Progenitor cell of endocrine pancreas (in vitro differentiated cells): Measurements from ENCODE around the gene LHX4. TPM values are rescaled to one million over a fixed set of nuclear protein-coding genes. Genes with fewer than 3 reads are reported as not detected.

Source experiments
- DNase-seq: peaks from one replicate; pipeline ENCODE4 v3.0.0; 2021; ENCODE audit warnings: low spot score; ENCODE audit not compliant: unreplicated experiment
- H3K27ac Mint-ChIP-seq: 2 replicates; pipeline ENCODE4 v1.8.0; 2021; ENCODE audit warnings: mild to moderate bottlenecking, moderate library complexity, mixed read lengths
- H3K27me3 Mint-ChIP-seq: 2 replicates; pipeline ENCODE4 v1.8.0; 2021; ENCODE audit warnings: mixed read lengths
- H3K36me3 Mint-ChIP-seq: 2 replicates; pipeline ENCODE4 v1.8.0; 2022; ENCODE audit warnings: mixed read lengths; ENCODE audit not compliant: insufficient read depth
- H3K4me1 Mint-ChIP-seq: 2 replicates; pipeline ENCODE4 v1.8.0; 2021; ENCODE audit warnings: low read depth, mixed read lengths
- H3K4me3 Mint-ChIP-seq: 2 replicates; pipeline ENCODE4 v1.8.0; 2021; ENCODE audit warnings: low read depth, mild to moderate bottlenecking, moderate library complexity, mixed read lengths
- H3K9me3 Mint-ChIP-seq: 2 replicates; pipeline ENCODE4 v1.8.0; 2021; ENCODE audit warnings: low read depth, mixed read lengths
- total RNA-seq: library from RNA; stranded (reverse); gene quantifications from 2 replicates; pipeline ENCODE4 v1.2.1, GENCODE V29; 2021
- TF ChIP-seq, protein P1 (sequence below): fragments of 200-600 bp; sonication (generic); IDR thresholded peaks from one replicate; pipeline ENCODE4 v1.5.0; 2021; ENCODE audit warnings: antibody characterized with exemption, mild to moderate bottlenecking; ENCODE audit not compliant: unreplicated experiment

The LHX4 gene
- total RNA-seq, 1 donor from 2014 or later: 0.55 TPM

DNA sequence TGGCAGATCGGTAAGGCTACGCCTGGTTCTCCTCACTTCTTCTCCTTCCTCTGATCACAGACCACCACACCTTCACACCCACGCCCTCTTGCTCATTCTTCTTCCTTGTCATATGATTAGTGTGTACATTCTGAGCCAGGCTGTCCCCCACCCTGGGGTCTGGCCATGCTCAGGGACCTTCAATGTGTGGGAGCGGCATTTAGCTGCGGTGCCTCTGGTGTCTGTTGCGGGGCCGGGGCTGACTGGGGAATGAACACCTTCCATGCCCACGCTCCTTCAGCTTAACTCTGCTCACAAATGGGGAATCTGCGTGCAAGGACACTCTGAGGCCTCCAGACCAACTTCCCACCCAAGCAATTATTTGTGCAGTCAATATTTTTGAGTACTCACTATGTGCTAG, 46.0 kb upstream of the LHX4 start:
- H3K4me3 Mint-ChIP-seq: no peak overlapping the region
- TF ChIP-seq, protein P1, sequence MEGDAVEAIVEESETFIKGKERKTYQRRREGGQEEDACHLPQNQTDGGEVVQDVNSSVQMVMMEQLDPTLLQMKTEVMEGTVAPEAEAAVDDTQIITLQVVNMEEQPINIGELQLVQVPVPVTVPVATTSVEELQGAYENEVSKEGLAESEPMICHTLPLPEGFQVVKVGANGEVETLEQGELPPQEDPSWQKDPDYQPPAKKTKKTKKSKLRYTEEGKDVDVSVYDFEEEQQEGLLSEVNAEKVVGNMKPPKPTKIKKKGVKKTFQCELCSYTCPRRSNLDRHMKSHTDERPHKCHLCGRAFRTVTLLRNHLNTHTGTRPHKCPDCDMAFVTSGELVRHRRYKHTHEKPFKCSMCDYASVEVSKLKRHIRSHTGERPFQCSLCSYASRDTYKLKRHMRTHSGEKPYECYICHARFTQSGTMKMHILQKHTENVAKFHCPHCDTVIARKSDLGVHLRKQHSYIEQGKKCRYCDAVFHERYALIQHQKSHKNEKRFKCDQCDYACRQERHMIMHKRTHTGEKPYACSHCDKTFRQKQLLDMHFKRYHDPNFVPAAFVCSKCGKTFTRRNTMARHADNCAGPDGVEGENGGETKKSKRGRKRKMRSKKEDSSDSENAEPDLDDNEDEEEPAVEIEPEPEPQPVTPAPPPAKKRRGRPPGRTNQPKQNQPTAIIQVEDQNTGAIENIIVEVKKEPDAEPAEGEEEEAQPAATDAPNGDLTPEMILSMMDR: no peak
- H3K27ac Mint-ChIP-seq: peak overlapping the region; percentile 23

DNA sequence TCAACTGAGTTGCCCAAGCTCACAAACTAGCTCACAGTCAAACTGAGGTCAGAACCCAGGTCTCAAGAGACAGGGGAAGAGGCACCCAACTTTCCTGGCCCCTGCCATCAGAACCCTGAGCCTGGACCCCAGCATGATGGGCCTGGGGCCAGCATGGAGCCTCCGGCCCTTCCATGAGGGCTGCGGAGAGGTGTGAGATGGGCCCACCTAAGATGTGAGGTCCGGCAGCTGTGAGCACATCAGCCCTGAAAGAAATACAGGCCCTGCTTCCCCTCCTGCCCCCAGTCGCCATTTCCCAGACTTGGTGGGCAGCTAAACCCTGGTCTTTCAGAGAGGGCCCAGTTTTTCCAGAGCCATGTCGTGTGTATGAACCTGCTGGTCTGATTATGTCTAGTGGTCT, 44.8 kb upstream of the LHX4 start:
- peaks cover 19% of the 10 kb centered on the region for H3K36me3 Mint-ChIP-seq
- H3K27ac Mint-ChIP-seq: peak overlapping the region; percentile 71
- no peak for DNase-seq
- TF ChIP-seq, protein P1: no peak
- H3K27me3 Mint-ChIP-seq: no peaks in the 10 kb centered on the region
- no peaks in the 10 kb centered on the region for H3K4me1 Mint-ChIP-seq
- no peaks in the 10 kb centered on the region for H3K9me3 Mint-ChIP-seq
- no peak overlapping the region for H3K4me3 Mint-ChIP-seq

More for the DNA sequence above, 46.0 kb upstream of the LHX4 start:
- H3K4me1 Mint-ChIP-seq: no peaks in the 10 kb centered on the region
- DNase-seq: no peak
- no peaks in the 10 kb centered on the region for H3K27me3 Mint-ChIP-seq
- H3K9me3 Mint-ChIP-seq: no peaks in the 10 kb centered on the region
- H3K36me3 Mint-ChIP-seq: peaks cover 21% of the 10 kb centered on the region

DNA sequence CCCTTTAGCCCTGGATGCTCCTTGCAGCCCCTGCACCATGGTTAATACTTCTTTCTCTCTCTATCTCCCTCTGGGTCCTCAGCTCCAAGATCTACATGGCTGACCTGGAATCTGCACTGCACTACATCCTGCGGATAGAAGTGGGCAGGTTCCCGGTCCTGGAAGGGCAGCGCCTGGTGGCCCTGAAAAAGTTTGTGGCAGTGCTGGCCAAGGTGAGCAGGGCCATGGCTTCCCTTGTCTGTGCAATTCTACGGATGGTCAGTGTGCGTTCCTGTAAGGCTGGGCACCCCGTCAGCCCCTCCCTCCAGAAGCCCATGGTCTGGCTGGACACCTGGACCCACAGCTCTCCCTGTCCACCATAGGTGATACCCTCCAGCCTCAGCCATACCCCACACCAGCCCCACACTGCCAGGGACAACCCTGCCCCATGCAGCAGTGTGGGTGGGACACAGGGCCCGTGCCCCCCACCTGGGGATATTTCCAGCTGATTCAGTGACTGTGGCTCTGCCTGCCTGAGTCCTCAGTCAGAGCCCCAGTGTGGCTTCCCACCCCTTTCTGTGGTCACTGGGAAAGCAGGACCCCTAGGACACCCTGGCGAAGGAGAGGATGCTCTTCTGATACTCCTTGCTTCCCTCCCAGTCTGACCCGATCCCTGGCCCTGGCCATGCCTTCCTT, 44.0 kb upstream of the LHX4 start:
- H3K27me3 Mint-ChIP-seq: no peaks in the 10 kb centered on the region
- TF ChIP-seq, protein P1: no peak

DNA sequence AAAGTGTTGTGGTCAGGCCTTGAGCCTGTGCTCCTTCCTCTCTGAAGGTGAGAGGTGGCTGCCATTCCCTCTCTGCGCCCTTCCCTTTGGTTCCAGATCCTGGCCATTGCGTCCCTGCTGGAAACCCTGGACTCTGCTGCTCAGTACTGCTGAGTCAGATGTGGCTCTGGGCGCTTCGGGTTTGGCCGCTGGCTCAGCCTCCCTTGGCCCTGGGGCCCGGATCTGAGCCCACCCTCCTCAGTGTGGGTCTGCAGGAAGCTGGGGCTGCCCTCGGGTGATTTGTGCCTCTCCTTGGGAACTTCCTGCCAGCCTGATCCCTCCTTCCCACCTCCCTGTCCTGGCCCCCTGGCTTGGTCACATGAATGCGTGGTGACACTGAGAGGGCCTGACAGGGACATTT, 43.2 kb upstream of the LHX4 start:
- H3K36me3 Mint-ChIP-seq: peaks cover 25% of the 10 kb centered on the region
- no peak overlapping the region for H3K4me3 Mint-ChIP-seq
- no peak overlapping the region for H3K27ac Mint-ChIP-seq
- no peak for DNase-seq
- no peaks in the 10 kb centered on the region for H3K4me1 Mint-ChIP-seq
- H3K9me3 Mint-ChIP-seq: no peaks in the 10 kb centered on the region
- no peaks in the 10 kb centered on the region for H3K27me3 Mint-ChIP-seq
- TF ChIP-seq, protein P1: no peak

More for the DNA sequence above, 44.0 kb upstream of the LHX4 start:
- H3K9me3 Mint-ChIP-seq: no peaks in the 10 kb centered on the region
- H3K27ac Mint-ChIP-seq: no peak overlapping the region
- no peak for DNase-seq
- H3K4me3 Mint-ChIP-seq: no peak overlapping the region
- peaks cover 20% of the 10 kb centered on the region for H3K36me3 Mint-ChIP-seq
- H3K4me1 Mint-ChIP-seq: no peaks in the 10 kb centered on the region

DNA sequence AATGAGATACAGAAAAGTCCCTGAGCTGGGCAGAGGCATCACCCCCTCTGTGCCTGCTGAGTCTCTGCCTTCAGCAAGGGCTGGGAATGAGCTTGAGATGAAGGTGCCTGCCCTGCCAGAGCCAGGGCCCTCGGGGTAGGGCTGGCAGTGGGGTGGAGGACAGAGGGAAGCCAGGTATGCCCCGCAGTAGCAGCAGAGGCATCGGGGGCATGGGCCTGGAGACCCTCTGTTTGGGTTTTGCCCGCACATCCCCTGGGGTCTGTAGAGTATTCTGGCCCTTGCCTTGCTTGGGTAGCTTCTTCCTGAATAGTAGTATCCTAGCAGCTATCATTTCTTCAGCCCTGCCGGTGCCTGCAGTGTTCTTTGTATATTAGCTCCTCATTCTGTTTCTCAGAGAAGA, 42.4 kb upstream of the LHX4 start:
- H3K4me3 Mint-ChIP-seq: no peak overlapping the region
- peaks cover 25% of the 10 kb centered on the region for H3K36me3 Mint-ChIP-seq
- no peaks in the 10 kb centered on the region for H3K9me3 Mint-ChIP-seq
- H3K27me3 Mint-ChIP-seq: no peaks in the 10 kb centered on the region
- H3K27ac Mint-ChIP-seq: no peak overlapping the region
- TF ChIP-seq, protein P1: no peak
- no peaks in the 10 kb centered on the region for H3K4me1 Mint-ChIP-seq
- no peak for DNase-seq
